Keratinocyte (primary cell): ENCODE measurements around the gene VAC14. TPM values are rescaled to one million over a fixed set of nuclear protein-coding genes. Genes with fewer than 3 reads are reported as not detected.

Experiments used
- DNase-seq: peaks from one replicate; pipeline ENCODE4 v3.0.0-alpha.2; 2011; ENCODE audit warnings: low read depth, missing footprints, low spot score
- FAIRE-seq: peaks from 2 replicates; lab custom pipeline; 2011; peaks lifted over from hg19 to GRCh38; lab: Jason Lieb, UNC
- H2AFZ ChIP-seq: 2 replicates; pipeline ENCODE4 v1.6.0; 2012; ENCODE audit warnings: low read length, control low read depth, inconsistent platforms; ENCODE audit not compliant: control insufficient read depth
- H3K27ac ChIP-seq: 2 replicates; pipeline ENCODE4 v1.5.1; 2011; ENCODE audit warnings: low read length; ENCODE audit not compliant: control insufficient read depth, insufficient read depth
- H3K27me3 ChIP-seq: 3 replicates; pipeline ENCODE4 v1.6.0; 2011; ENCODE audit warnings: low read length; ENCODE audit not compliant: control insufficient read depth, insufficient read depth; ENCODE audit errors: extremely low read depth
- H3K36me3 ChIP-seq, 2 experiments: 2 replicates in 1 of 2; 3 replicates in 1 of 2; pipeline ENCODE4 v1.5.1; 2011; ENCODE audit warnings: low read length in 2 of 2, mild to moderate bottlenecking in 1 of 2; ENCODE audit not compliant: control insufficient read depth in 2 of 2, insufficient read depth in 2 of 2; ENCODE audit errors: extremely low read depth in 1 of 2
- H3K4me1 ChIP-seq: 3 replicates; pipeline ENCODE4 v1.5.1; 2011; ENCODE audit warnings: low read length; ENCODE audit not compliant: control insufficient read depth, insufficient read depth; ENCODE audit errors: extremely low read depth
- H3K4me2 ChIP-seq: 3 replicates; pipeline ENCODE4 v1.6.0; 2011; ENCODE audit warnings: low read depth, low read length; ENCODE audit not compliant: control insufficient read depth, insufficient read depth; ENCODE audit errors: extremely low read depth
- H3K4me3 ChIP-seq, 3 experiments: fragments of 200-600 bp in 1 of 3; sonication (generic) in 1 of 3; 2 replicates in 2 of 3; 3 replicates in 1 of 3; pipeline ENCODE4 v1.5.1; 2011 to 2016; ENCODE audit warnings: low read length in 3 of 3, mild to moderate bottlenecking in 3 of 3, control low read depth in 2 of 3, inconsistent platforms in 1 of 3, low read depth in 1 of 3, mixed read lengths in 1 of 3, mixed run types in 1 of 3, moderate library complexity in 1 of 3; ENCODE audit not compliant: control insufficient read depth in 2 of 3, insufficient read depth in 2 of 3; ENCODE audit errors: extremely low read depth in 1 of 3
- H3K79me2 ChIP-seq: 2 replicates; pipeline ENCODE4 v1.6.0; 2012; ENCODE audit warnings: low read length; ENCODE audit not compliant: control insufficient read depth, insufficient read depth
- H3K9ac ChIP-seq: 3 replicates; pipeline ENCODE4 v1.6.0; 2011; ENCODE audit warnings: low read length; ENCODE audit not compliant: control insufficient read depth, insufficient read depth; ENCODE audit errors: extremely low read depth
- H3K9me1 ChIP-seq: 3 replicates; pipeline ENCODE4 v1.6.0; 2011; ENCODE audit warnings: low read length; ENCODE audit not compliant: control insufficient read depth, insufficient read depth; ENCODE audit errors: extremely low read depth
- H3K9me3 ChIP-seq: 2 replicates; pipeline ENCODE4 v1.5.1; 2012; ENCODE audit warnings: low read depth, low read length; ENCODE audit not compliant: control insufficient read depth
- H4K20me1 ChIP-seq: 3 replicates; pipeline ENCODE4 v1.6.0; 2011; ENCODE audit warnings: low read length; ENCODE audit not compliant: control insufficient read depth, insufficient read depth; ENCODE audit errors: extremely low read depth
- CTCF ChIP-seq, 3 experiments: IDR thresholded peaks in 1 of 3; conservative IDR thresholded peaks in 1 of 3; optimal IDR thresholded peaks in 1 of 3; 2 replicates in 2 of 3; 3 replicates in 1 of 3; pipeline versions ENCODE3 to v1.5.1; 2011; ENCODE audit warnings: low read length in 3 of 3, mild to moderate bottlenecking in 3 of 3, moderate library complexity in 2 of 3, control low read depth in 1 of 3, inconsistent platforms in 1 of 3; ENCODE audit not compliant: insufficient read depth in 2 of 3; ENCODE audit errors: extremely low read depth in 1 of 3
- EZH2 ChIP-seq: IDR thresholded peaks from one replicate; pipeline ENCODE4 v1.6.1; 2012; ENCODE audit warnings: inconsistent platforms, mild to moderate bottlenecking, low read length, moderate library complexity
- dilution Hi-C: fragments of 300-500 bp; cut with MboI; formaldehyde crosslinking; loops from one replicate; pipeline ENCODE4 v1.7.0; 2020; ENCODE audit warnings: low sequenced_read_pairs; ENCODE audit not compliant: extremely low pct_ligation_motif_present
- polyA plus RNA-seq, 5 experiments: library from polyadenylated mRNA; depleted of rRNA in 3 of 5; stranded (reverse) in 3 of 5; stranded (forward) in 1 of 5; unstranded in 1 of 5; fragments of >200 nt; gene quantifications; 1 replicate in 1 of 5; 2 replicates in 3 of 5; 3 replicates in 1 of 5; pipeline versions ENCODE4 v1.2.1 to v1.2.3, GENCODE V29; 2011 to 2012; ENCODE audit warnings: missing spikeins in 2 of 5, low read depth in 1 of 5, low replicate concordance in 1 of 5

The VAC14 gene
- polyA plus RNA-seq, 1 donor (not counting 4 experiments of a cell fraction or from before 2014, with no cell fraction given), result 15.9 TPM

- H3K9ac ChIP-seq, result no peak overlapping the region
Measured at GRCh38 chr16:70729292-70729691, 71.7 kb downstream of the VAC14 start.

GRCh38 chr16:70728150-70728549 lies 72.8 kb downstream of the VAC14 start:
- Histone ChIP-seq H3K27ac (no peak overlapping the region), H3K4me2 (no peak overlapping the region), H3K4me1 (no peaks in the 10 kb centered on the region), H3K27me3 (no peaks in the 10 kb centered on the region), H3K4me3 (no peak overlapping the region), H3K9me1 (no peaks in the 10 kb centered on the region), H3K79me2 (no peaks in the 10 kb centered on the region), H3K36me3 (peaks cover 0 to 12% of the 10 kb centered on the region in 2 experiments), H2AFZ (no peak overlapping the region), H3K9ac (no peak overlapping the region), H4K20me1 (no peaks in the 10 kb centered on the region), H3K9me3 (no peaks in the 10 kb centered on the region)
- FAIRE-seq, result no peak
- TF ChIP-seq EZH2 (no peak), CTCF (optimal IDR thresholded peaks at IDR 0.05 in 1 of 3, IDR thresholded peaks at IDR 0.05 in 1 of 3, conservative IDR thresholded peaks at IDR 0.05 in 1 of 3; ENCODE audit: extremely low read depth in 1 of 3, insufficient read depth in 2 of 3, low read length in 3 of 3) (no peak)
- dilution Hi-C loops, result no loop called here
- no peak for DNase-seq

More at GRCh38 chr16:70729292-70729691, 71.7 kb downstream of the VAC14 start:
- Histone ChIP-seq H3K9me1 (no peaks in the 10 kb centered on the region), H3K4me2 (no peak overlapping the region), H2AFZ (no peak overlapping the region), H3K79me2 (no peaks in the 10 kb centered on the region), H3K4me3 (no peak overlapping the region), H3K27ac (no peak overlapping the region), H3K27me3 (no peaks in the 10 kb centered on the region), H4K20me1 (no peaks in the 10 kb centered on the region), H3K36me3 (peaks cover 0 to 10% of the 10 kb centered on the region in 2 experiments), H3K9me3 (no peaks in the 10 kb centered on the region), H3K4me1 (no peaks in the 10 kb centered on the region)
- FAIRE-seq (no peak), DNase-seq (no peak)
- dilution Hi-C loops, result no loop called here
- TF ChIP-seq EZH2, result no peak
- TF ChIP-seq CTCF (optimal IDR thresholded peaks at IDR 0.05 in 1 of 3, IDR thresholded peaks at IDR 0.05 in 1 of 3, conservative IDR thresholded peaks at IDR 0.05 in 1 of 3; ENCODE audit: extremely low read depth in 1 of 3, insufficient read depth in 2 of 3, low read length in 3 of 3), result no peak
